Activated CD4-positive, alpha-beta memory T cell treated with anti-CD3 and anti-CD28 coated beads for 36 hours (primary cell): ENCODE measurements around the gene NRP1. TPM values are rescaled to one million over a fixed set of nuclear protein-coding genes. Genes with fewer than 3 reads are reported as not detected.
"Not testable (repeated sequence)": the region's sequence is repeated elsewhere in the genome, so short reads cannot be mapped to it uniquely, and the experiment has no call there.

ENCODE experiments used
- CTCF ChIA-PET: fragments of 350-600 bp; sonication (Branson Sonifier 250); formaldehyde crosslinking; loops from one replicate; lab custom pipeline; 2021; ENCODE audit warnings: antibody characterized with exemption, inconsistent platforms; lab: Charles Lee
- POLR2A ChIA-PET: fragments of 350-600 bp; sonication (Branson Sonifier 250); formaldehyde crosslinking; loops from one replicate; lab custom pipeline; 2021; ENCODE audit warnings: antibody characterized with exemption; lab: Charles Lee
- DNase-seq: peaks from one replicate; pipeline ENCODE4 v3.0.0-alpha.2; 2020
- H3K27ac Mint-ChIP-seq: one replicate; pipeline ENCODE4 v1.8.0; 2021; ENCODE audit warnings: mixed read lengths
- H3K27me3 Mint-ChIP-seq: one replicate; pipeline ENCODE4 v1.8.0; 2021; ENCODE audit warnings: mixed read lengths
- H3K36me3 Mint-ChIP-seq: one replicate; pipeline ENCODE4 v1.8.0; 2021; ENCODE audit warnings: mixed read lengths
- H3K4me1 Mint-ChIP-seq: one replicate; pipeline ENCODE4 v1.8.0; 2021; ENCODE audit warnings: low read depth, mixed read lengths
- H3K4me3 Mint-ChIP-seq: one replicate; pipeline ENCODE4 v1.8.0; 2021; ENCODE audit warnings: mild to moderate bottlenecking, mixed read lengths
- H3K9me3 Mint-ChIP-seq: one replicate; pipeline ENCODE4 v1.8.0; 2021; ENCODE audit warnings: mixed read lengths
- intact Hi-C: fragments of 100-400 bp; cut with micrococcal nuclease; formaldehyde crosslinking; loops from one replicate; pipeline ENCODE4 v1.15.1; 2023
- total RNA-seq, 2 experiments: library from RNA; stranded (reverse); gene quantifications; one replicate each; pipeline ENCODE4 v1.2.3, GENCODE V29; 2021

Gene NRP1
- total RNA-seq, 2 experiments from 2014 or later = 1.5 to 1.6 TPM

DNA sequence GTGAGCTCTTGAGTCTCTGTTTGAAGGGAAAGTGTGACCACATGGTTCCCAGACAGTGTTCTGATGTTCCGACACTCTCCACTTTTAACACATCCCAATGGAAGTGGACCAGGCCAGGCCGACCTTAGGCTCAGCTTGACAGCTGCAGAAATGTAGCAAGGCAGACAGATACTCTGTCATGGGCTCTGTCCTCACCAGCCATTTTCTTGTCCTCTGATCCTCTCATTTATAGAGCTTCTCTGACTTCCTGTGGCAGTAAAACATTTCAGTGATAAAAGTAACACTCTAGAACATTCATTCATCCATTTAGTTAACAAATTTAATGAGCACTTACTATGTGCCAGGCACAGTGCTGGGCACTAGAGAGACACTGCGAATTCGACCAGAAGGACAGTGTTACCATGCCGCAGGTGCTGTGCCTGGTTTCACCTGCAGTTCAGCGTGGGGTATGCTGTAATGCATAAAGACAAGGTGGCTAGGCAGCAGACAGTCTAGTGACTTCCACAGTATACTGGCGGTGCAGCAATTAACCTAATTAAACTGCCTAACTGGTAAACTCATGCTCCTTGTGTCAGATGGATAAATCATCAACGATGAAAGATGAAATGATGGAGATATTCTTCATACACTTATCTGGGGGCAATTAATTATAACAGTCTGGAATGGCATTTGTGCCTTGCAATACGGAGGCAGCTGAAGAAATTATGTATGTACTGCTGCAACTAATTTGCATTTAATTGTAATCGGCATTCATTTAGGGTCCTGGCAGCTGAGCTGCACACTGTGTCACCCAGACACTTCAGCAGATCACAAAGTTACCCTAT, 188.1 kb downstream of the NRP1 start:
- Mint-ChIP-seq H3K4me1 (peaks cover 57% of the 10 kb centered on the region), H3K9me3 (peaks cover 7% of the 10 kb centered on the region), H3K4me3 (no peak overlapping the region), H3K36me3 (peaks cover 12% of the 10 kb centered on the region), H3K27me3 (peaks cover 1% of the 10 kb centered on the region), H3K27ac (peak overlapping the region; percentile 46)
- DNase-seq = no peak
- ChIA-PET POLR2A (interaction anchor here (1.3 kb wide), 1 partner anchor 20 kb away, joined by 4 read pairs; no protein-coding TSS in a partner anchor), CTCF (interaction anchor here (1.0 to 3.0 kb wide), 4 partner anchors 9 to 137 kb away, joined by 3 to 19 read pairs (median 6); no protein-coding TSS in a partner anchor)
- intact Hi-C loops = no loop called here

DNA sequence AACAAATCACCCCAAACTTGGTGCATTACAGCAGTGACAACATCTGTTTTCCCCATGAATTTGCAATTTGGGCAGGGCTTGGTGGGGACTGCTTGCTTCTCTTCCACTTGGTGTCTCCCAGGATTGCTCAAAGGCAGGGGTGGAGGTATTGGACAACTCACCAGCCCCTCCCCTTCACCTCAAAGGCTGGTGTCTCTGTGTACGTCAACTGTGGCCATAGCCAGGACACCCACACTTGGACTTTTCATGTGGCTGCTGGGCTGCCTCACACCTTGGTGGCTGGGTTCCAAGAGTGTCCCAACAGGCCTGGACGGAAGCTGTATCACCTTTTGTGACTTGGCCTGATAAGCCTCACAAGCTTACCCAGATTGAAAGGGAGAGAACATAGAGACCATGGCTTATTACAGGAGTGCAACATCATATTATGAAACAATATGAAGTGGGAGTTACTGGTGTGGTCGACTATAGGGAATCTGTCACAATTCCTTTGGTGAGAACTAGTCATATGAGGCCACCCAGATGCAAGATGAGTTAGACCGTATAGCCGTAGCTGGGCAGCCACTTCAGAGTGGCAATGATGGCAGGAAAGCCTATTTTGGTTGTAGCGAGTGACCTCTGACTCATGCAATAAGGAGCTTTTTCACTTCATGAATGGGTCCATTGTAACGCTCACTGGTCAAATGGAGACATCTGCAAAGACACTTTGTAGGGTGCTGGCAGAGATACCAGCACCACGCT, 188.8 kb downstream of the NRP1 start:
- intact Hi-C loops = no loop called here
- Mint-ChIP-seq H3K27ac (no peak overlapping the region), H3K4me3 (no peak overlapping the region), H3K9me3 (peaks cover 7% of the 10 kb centered on the region), H3K4me1 (peaks cover 56% of the 10 kb centered on the region), H3K36me3 (peaks cover 12% of the 10 kb centered on the region), H3K27me3 (peaks cover 1% of the 10 kb centered on the region)
- CTCF ChIA-PET = interaction anchor here (0.7 to 3.0 kb wide), 4 partner anchors 10 to 137 kb away, joined by 3 to 19 read pairs (median 3); no protein-coding TSS in a partner anchor
- no peak for DNase-seq
- POLR2A ChIA-PET = interaction anchor here (1.1 to 1.3 kb wide), 2 partner anchors 19 to 136 kb away, joined by 3 to 4 read pairs; no protein-coding TSS in a partner anchor

DNA sequence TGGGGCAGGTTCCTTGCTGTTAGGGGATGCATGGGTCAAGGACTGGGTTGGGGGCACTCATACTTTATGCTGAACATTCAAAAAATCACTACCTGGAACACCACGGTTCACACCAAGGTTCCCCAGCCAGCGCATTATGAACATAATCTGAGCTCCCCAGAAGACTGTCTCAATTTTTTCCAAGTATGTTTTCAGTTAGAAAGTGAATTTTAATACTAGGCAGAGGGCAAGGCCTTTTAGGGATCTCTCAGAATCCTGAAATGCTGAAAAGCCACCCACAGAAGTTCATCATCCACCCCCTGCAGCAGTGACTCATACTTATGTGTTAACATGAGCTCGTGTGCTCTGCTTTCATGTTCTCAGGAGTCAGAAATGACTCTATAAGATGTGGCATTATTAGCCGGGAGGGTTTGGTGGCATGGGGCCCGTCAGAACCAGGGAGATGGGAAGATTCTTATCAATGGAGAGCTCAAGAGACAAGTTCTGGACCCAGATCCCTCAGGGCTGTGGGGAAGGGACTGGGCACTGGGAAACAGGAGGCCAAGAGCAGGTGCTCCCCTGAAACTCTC, 191.2 kb downstream of the NRP1 start:
- no peak overlapping the region for H3K4me3 Mint-ChIP-seq
- CTCF ChIA-PET = interaction anchor here (0.6 to 2.4 kb wide), 10 partner anchors 9 to 1495 kb away, joined by 3 to 10 read pairs (median 6); no protein-coding TSS in a partner anchor
- peaks cover 7% of the 10 kb centered on the region for H3K9me3 Mint-ChIP-seq
- H3K27ac Mint-ChIP-seq = peak overlapping the region; percentile 66
- POLR2A ChIA-PET = interaction anchor here (0.6 to 2.3 kb wide), 8 partner anchors 9 to 134 kb away, joined by 3 to 10 read pairs (median 7); no protein-coding TSS in a partner anchor
- peaks cover 63% of the 10 kb centered on the region for H3K4me1 Mint-ChIP-seq
- intact Hi-C loops = loop anchor here (1.0 kb wide), 4 partner anchors 9 to 109 kb away; no protein-coding TSS in a partner anchor
- DNase-seq = peak; percentile 78
- H3K27me3 Mint-ChIP-seq = peaks cover 1% of the 10 kb centered on the region
- peaks cover 8% of the 10 kb centered on the region for H3K36me3 Mint-ChIP-seq

DNA sequence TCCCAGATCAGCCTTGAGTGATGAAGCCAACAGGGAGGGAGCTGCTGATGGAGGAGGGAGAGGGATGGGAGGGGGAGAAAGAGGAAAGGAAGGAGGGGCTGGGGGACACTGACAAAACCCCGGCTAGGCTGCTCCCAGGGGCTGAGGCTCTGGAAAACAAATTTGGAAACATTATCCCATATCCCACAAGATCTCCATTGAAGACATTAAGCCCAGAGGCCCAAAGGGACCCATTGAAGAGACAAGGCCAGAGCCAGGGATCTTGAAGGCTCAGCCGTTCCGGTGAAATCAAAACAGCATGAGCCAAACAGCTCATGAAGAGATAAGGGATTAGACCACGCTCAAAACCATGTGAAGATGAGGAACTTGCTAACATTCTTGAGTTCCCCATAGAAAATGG, 192.2 kb downstream of the NRP1 start:
- DNase-seq = no peak
- Mint-ChIP-seq H3K9me3 (no peaks in the 10 kb centered on the region), H3K36me3 (peaks cover 5% of the 10 kb centered on the region), H3K4me3 (no peak overlapping the region), H3K4me1 (peaks cover 73% of the 10 kb centered on the region), H3K27ac (no peak overlapping the region), H3K27me3 (peaks cover 1% of the 10 kb centered on the region)
- ChIA-PET CTCF (interaction anchor here (0.6 to 2.4 kb wide), 4 partner anchors 18 to 133 kb away, joined by 3 to 8 read pairs (median 6); no protein-coding TSS in a partner anchor), POLR2A (interaction anchor here (0.8 to 2.3 kb wide), 2 partner anchors 16 to 26 kb away, joined by 3 to 10 read pairs; no protein-coding TSS in a partner anchor)
- intact Hi-C loops = no loop called here

DNA sequence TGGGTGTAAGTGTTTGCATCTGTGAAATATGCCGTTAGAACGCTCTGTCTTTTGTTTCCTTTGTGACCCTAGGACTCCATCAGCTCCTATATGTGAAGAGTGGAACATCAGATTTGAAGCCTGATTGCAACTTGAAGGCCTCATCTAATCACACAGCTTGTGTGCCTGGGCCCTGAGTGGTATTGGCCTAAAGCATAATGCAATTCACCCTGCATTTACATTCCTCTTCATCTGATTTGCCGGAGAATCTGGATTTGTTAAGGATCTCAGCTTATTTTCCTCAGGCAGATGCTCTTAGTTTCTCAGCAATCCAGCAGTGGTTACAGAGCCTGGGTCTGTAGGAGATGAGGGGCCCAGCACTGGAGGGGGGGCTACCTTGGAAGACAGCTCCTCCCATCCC, 193.2 kb downstream of the NRP1 start:
- intact Hi-C loops = no loop called here
- Mint-ChIP-seq H3K27me3 (peaks cover 1% of the 10 kb centered on the region), H3K36me3 (no peaks in the 10 kb centered on the region), H3K9me3 (no peaks in the 10 kb centered on the region), H3K4me3 (no peak overlapping the region), H3K4me1 (peaks cover 81% of the 10 kb centered on the region), H3K27ac (no peak overlapping the region)
- DNase-seq = no peak
- ChIA-PET CTCF (interaction anchor here (0.8 to 4.1 kb wide), 4 partner anchors 11 to 132 kb away, joined by 3 to 18 read pairs (median 6); no protein-coding TSS in a partner anchor), POLR2A (no interaction called here)

DNA sequence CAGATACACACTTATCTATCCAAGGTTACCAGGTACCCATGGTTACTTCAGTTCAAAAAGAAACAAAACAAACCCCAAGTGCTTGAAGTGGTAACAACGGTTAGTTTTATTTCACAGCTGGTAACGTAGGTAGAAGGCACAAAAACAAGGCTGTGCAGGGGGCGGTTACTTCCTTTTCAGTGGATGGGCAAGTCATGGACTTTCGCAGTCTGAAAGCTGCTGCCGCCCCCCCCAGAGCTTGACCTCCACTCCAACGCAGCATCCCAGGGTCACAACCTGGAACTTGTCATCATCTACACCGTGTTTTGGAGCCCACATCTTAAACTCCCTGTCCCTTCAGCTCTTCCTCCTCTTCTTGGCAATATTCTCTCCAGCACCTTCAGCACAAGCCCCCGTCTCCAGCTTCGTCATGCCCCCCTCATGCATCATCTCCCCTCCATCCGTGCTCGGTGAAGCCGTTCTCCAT, 195.3 kb downstream of the NRP1 start:
- peak; percentile 84 for DNase-seq
- intact Hi-C loops = loop anchor here (1.0 to 10.0 kb wide), 4 partner anchors 14 to 894 kb away; partner anchors contain the start of gene CCDC7
- H3K9me3 Mint-ChIP-seq = no peaks in the 10 kb centered on the region
- no peaks in the 10 kb centered on the region for H3K36me3 Mint-ChIP-seq
- ChIA-PET CTCF (interaction anchor here (0.8 to 4.1 kb wide), 4 partner anchors 15 to 130 kb away, joined by 3 to 25 read pairs (median 11); no protein-coding TSS in a partner anchor), POLR2A (interaction anchor here (0.6 to 4.1 kb wide), 7 partner anchors 12 to 182 kb away, joined by 3 to 18 read pairs (median 4); no protein-coding TSS in a partner anchor)
- H3K4me1 Mint-ChIP-seq = peaks cover 88% of the 10 kb centered on the region
- H3K27me3 Mint-ChIP-seq = no peaks in the 10 kb centered on the region
- peak overlapping the region; percentile 58 for H3K27ac Mint-ChIP-seq
- H3K4me3 Mint-ChIP-seq = peak overlapping the region; percentile 52

DNA sequence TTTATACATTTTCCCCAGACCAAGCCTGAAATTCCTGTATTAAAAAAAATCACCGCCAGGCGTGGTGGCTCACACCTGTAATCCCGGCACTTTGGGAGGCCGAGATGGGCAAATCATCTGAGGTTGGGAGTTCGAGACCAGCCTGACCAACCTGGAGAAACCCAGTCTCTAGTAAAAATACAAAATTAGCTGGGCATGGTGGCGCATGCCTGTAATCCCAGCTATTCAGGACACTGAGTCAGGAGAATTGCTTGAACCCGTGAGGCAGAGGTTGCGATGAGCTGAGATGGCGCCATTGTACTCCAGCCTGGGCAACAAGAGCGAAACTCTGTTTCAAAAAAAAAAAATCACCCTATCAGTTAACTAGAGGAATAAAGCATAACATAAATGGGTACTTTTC, 195.8 kb downstream of the NRP1 start:
- ChIA-PET POLR2A (interaction anchor here (0.6 to 4.1 kb wide), 6 partner anchors 15 to 182 kb away, joined by 3 to 18 read pairs (median 4); no protein-coding TSS in a partner anchor), CTCF (interaction anchor here (0.8 to 4.1 kb wide), 3 partner anchors 16 to 130 kb away, joined by 4 to 25 read pairs (median 18); no protein-coding TSS in a partner anchor)
- H3K27me3 Mint-ChIP-seq, H3K36me3 Mint-ChIP-seq, DNase-seq, H3K9me3 Mint-ChIP-seq, H3K4me3 Mint-ChIP-seq: not testable (repeated sequence)
- H3K27ac Mint-ChIP-seq = peak overlapping the region; percentile 58
- peaks cover 90% of the 10 kb centered on the region for H3K4me1 Mint-ChIP-seq
- intact Hi-C loops = loop anchor here (1.0 to 10.0 kb wide), 5 partner anchors 15 to 894 kb away; partner anchors contain the start of gene CCDC7

DNA sequence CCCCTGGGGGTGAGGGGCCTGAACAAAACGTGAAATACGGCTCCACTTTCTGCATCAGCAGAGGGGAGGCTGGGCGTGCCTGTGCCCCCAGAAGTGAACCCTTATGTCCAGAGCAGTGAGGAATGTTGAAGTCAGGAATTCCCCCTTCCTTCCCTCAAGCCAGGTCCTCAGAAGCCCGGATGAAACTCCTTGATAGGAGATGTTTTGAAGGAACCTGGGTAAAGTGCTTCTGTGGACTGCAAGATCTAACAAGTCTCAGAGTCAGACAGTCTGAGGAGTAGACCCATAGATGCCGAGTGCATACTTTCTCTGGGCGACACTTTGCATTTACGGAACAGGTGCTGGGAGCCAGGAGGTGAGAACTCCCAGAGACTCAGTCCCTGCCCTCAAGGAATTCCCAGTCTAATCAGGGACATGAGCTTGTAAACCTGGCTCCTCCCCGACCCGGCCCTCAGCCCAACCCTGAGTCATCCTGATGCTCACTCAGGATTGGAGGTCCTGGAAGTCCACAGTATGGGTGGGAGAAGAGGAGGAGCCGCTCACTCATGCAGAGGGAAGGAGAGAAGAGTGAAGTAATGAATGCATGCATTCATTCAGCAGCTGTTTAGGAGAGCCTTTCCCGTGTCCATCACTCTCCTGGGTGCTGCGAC, 197.0 kb downstream of the NRP1 start:
- peaks cover 1% of the 10 kb centered on the region for H3K27me3 Mint-ChIP-seq
- peaks cover 2% of the 10 kb centered on the region for H3K36me3 Mint-ChIP-seq
- no peak for DNase-seq
- ChIA-PET CTCF (interaction anchor here (3.3 to 4.5 kb wide), 3 partner anchors 17 to 128 kb away, joined by 18 to 38 read pairs (median 25); no protein-coding TSS in a partner anchor), POLR2A (interaction anchor here (0.7 to 4.1 kb wide), 3 partner anchors 16 to 26 kb away, joined by 3 to 18 read pairs (median 5); no protein-coding TSS in a partner anchor)
- peak overlapping the region; percentile 85 for H3K27ac Mint-ChIP-seq
- no peaks in the 10 kb centered on the region for H3K9me3 Mint-ChIP-seq
- intact Hi-C loops = loop anchor here (1.0 to 10.0 kb wide), 3 partner anchors 228 to 893 kb away; partner anchors contain the start of gene CCDC7
- peaks cover 90% of the 10 kb centered on the region for H3K4me1 Mint-ChIP-seq
- no peak overlapping the region for H3K4me3 Mint-ChIP-seq

DNA sequence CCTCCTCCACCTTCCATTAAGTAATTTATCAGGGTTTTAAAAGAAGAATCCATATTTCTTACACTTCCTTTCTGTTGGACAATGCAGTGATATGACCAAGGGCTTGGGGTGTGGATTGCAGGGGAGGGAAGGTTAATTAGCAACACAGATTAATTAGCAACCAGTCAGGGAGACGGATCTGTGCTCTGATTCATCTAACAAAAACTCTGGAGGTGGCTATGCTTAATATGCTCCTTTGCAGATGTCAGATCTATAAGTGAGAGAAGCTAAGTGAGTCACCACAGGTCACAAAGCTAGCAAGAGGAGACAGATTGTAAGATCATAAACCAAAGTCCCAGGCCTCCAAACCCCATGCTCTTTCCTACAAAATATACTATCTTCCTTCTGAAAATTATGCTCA, 197.7 kb downstream of the NRP1 start:
- peaks cover 90% of the 10 kb centered on the region for H3K4me1 Mint-ChIP-seq
- peak; percentile 39 for DNase-seq
- intact Hi-C loops = loop anchor here (10.0 kb wide), 2 partner anchors 692 to 892 kb away; partner anchors contain the start of gene CCDC7
- peaks cover 1% of the 10 kb centered on the region for H3K27me3 Mint-ChIP-seq
- H3K36me3 Mint-ChIP-seq = peaks cover 2% of the 10 kb centered on the region
- ChIA-PET CTCF (interaction anchor here (1.7 to 4.5 kb wide), 3 partner anchors 18 to 127 kb away, joined by 5 to 38 read pairs (median 25); no protein-coding TSS in a partner anchor), POLR2A (interaction anchor here (0.9 to 4.1 kb wide), 4 partner anchors 15 to 128 kb away, joined by 3 to 18 read pairs (median 4); no protein-coding TSS in a partner anchor)
- no peaks in the 10 kb centered on the region for H3K9me3 Mint-ChIP-seq
- peak overlapping the region; percentile 52 for H3K4me3 Mint-ChIP-seq
- H3K27ac Mint-ChIP-seq = peak overlapping the region; percentile 85

DNA sequence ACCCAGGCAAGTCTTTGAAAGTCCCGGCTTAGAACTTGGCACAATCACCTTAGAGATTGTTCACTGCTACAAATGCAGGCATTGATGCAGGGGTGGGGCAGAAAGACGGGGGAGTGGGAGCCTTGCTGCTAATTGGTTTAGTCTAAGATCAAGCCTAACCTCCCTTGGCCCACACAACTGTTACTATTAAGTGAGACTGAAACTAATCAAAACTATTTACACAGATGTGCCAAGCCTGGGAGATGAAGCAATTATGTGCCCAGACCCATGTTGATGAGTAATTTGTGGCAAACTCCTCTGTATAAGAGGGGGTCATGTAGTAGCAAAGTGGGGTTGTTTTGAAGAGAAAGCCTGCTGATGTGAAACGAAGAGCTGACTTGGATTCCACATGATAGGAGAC, 198.2 kb downstream of the NRP1 start:
- CTCF ChIA-PET = interaction anchor here (0.7 to 4.5 kb wide), 4 partner anchors 16 to 127 kb away, joined by 3 to 38 read pairs (median 10); no protein-coding TSS in a partner anchor
- peaks cover 1% of the 10 kb centered on the region for H3K27me3 Mint-ChIP-seq
- POLR2A ChIA-PET = interaction anchor here (1.0 to 4.1 kb wide), 4 partner anchors 15 to 127 kb away, joined by 3 to 24 read pairs (median 10); no protein-coding TSS in a partner anchor
- intact Hi-C loops = loop anchor here (10.0 kb wide), 2 partner anchors 691 to 891 kb away; partner anchors contain the start of gene CCDC7
- H3K9me3 Mint-ChIP-seq = no peaks in the 10 kb centered on the region
- peak overlapping the region; percentile 52 for H3K4me3 Mint-ChIP-seq
- H3K27ac Mint-ChIP-seq = peak overlapping the region; percentile 85
- H3K36me3 Mint-ChIP-seq = peaks cover 2% of the 10 kb centered on the region
- peaks cover 91% of the 10 kb centered on the region for H3K4me1 Mint-ChIP-seq
- peak; percentile 45 for DNase-seq
